Skin of body (tissue), 2 donors: Measurements from ENCODE around the gene SLC37A1. TPM values are rescaled to one million over a fixed set of nuclear protein-coding genes. Genes with fewer than 3 reads are reported as not detected.

Source experiments
- DNase-seq: peaks from one replicate; lab custom pipeline; 2025; lab: John Stamatoyannopoulos, UW
- total RNA-seq: library from RNA; depleted of rRNA; stranded (reverse); fragments of >200 nt; gene quantifications from one replicate; pipeline ENCODE4 v1.2.3, GENCODE V29; 2014

SLC37A1 gene
- total RNA-seq, 1 donor from 2014 or later = 3.9 TPM

DNA sequence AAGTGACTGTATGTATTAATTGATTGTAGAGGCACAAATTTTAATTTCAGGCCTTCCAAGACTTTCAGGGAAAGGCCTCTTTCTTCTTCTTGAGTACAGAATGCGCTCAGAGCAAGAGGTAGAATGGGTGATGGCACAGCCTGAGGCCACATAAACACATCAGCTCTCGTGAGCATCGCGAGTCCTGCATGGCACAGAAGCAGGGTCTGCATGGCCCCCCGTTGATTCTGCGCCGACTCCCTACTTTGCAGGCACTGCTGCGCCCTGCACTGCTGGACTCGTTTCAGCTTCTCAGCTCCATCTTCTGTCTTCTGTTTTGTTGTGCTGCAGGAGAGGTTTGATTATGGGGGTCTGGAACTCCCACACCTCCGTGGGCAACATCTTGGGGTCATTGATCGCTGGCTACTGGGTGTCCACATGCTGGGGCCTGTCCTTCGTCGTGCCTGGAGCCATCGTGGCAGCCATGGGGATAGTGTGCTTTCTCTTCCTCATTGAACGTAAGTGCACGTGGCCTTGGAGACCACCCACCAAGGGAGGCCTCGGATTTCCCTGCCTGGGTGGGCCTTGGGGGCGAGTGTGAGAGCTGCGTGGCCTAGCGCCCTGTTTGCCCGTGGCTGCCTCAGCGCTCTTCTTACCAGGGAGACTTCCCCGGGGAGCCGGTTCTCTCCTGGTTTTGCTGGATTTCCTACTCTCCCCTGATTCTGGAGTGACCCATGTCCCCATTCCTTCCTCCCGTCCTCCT, 29.6 kb downstream of the SLC37A1 start:
- no peak for DNase-seq

DNA sequence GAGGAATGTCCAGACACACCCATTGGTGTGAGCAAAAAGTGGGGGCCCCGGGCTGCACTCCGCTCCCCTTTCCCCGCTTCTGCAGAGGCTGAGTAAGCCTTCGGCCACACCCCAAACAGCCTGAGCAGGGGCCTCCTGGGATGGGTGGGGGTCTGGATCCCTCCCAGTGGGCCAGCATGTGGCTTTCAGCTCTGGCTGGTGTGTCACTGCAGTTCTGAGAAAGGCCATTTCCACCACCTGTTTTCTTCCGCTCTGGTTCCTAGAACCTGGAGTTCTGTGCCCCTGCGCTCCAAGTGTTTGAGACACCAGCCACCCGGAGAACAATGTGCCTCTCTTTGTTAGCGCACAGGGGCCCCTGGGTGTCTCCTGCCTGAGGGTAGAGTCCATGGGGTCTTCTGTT, 30.9 kb downstream of the SLC37A1 start:
- DNase-seq = no peak

DNA sequence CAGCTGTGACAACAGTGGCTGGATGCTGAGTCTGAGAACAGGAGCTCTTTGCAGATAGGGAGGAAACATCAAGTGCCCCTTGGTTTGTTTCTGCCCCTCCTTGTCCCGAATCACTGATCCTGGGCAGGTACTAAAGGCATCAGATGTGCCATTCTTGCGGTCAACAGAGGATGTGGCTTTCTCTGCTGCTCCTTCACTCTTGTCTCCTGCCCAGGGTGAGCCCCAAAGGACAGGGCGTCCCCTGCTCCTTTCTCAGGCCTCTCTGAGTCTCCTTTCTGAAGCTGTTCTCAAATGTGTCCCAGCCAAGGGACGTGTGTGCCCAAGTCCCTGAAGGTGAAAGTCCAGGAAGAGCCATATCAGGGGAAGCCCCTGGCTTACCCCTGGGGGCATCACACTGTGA, 31.7 kb downstream of the SLC37A1 start:
- DNase-seq = no peak

DNA sequence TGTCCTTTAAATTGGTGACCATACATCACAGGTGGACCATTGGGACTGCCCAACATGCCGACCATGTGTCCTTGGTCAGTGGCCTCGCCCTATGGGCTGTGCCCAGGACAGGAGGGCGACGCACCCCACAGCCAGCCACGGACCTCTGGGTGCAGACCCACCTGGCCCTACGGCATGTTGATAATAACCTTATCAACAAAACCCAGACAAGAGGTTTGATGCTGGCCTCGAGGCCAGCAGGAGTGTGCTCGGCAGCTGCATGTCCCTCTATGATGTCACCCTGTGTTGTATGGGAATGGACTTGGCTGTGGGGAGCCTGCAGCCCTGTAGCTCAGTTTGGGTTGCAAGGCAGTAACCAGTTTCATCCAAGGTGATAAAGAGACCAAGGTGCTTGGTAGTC, 32.1 kb downstream of the SLC37A1 start:
- no peak for DNase-seq

DNA sequence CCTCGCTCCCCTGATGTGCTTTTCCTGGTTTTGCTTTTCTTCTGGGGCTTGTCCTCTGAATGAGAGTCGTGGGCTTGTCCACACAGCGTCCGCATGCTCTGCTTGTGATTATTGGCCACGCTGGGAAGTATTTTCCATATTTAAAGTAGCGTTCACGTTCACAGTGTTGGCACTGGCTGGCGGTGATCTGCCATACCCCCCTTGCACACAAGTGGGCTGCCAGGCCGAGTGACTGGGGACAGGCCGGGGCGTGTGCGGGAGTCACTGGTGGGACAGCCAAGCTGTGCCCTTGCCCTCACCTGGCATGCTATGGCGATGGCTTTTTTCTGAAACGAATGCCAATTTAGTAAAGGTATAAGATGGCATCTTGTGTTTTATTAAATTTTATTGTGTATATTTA, 32.8 kb downstream of the SLC37A1 start:
- DNase-seq = no peak

DNA sequence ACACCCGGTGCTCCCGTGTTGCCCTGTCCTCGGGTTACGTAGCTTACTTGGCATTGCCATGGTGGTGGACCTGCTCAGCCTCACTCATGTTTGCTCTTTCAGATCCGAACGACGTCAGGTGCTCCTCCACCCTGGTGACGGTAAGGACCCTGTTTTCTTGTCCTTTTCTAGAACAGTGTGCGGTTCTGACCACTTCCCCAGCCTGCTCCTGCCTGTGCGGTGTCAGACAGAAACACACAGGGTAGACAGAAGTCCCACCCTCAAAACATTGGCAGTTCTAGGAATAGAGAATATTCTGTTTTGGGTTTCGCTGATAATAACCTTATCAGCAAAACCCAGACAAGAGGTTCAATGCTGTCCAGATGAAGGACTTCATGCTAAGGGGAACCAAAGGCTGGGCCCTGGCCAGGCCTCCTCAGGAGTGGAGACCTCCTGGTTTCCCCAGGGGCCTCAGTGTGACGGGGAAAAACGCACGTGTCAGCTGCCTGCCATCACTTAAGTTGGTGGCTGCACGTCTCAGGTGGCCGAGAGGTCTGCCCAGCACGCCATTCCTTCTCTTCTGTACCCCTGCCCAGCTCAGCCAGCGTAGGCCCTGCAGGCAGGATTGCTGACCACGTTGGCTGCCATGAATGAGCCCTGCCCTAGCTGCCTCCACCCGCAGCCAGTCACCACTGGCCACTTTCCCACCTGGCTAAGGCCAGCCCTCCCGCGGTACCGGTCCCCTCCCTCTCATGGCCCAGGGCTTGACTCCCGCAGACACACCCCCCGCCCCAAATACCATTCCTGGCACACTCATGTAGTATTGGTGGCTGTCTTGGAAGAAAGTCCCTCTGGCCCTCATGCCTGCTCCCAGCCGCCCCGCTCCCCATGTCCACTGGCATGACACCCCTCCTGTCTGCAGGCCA, 33.6 kb downstream of the SLC37A1 start:
- DNase-seq = no peak

GRCh38 chr21:42547906-42548365, 34.3 kb downstream of the SLC37A1 start:
- no peak for DNase-seq

DNA sequence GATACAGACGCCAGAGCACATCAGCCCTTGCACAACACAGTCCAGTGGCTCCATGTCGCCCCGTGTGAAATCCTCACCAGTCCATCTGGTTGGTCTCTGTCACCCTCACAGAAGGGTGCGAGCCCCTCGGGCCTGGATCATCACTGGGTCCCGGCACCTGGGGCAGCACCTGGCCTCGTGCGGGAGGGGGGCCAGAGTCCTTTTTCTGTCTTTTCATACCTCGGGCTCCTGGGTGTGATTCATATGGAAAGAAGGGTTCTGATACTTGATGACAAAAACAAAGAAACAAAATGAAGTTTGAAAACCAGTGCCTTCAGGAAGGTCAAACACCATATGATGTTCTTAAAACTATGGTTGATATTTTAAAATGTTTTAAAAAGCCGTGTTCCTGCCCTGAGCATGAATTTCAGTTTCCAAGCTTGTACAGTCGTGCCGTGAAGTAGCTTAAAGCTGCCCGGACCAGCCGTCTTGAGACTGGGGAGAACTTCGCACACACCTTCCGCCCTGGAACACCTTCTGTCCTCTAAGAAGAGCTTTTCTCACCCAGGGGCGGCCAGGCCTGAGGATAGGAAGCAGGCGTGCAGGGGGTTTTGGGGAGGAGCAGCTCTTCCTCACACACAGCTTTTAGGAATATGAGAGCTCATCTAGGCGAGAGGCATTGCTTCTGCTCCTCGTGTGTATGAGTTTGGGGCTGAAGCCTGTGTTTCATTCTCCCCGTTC, 35.2 kb downstream of the SLC37A1 start:
- no peak for DNase-seq

GRCh38 chr21:42550817-42551216, 37.2 kb downstream of the SLC37A1 start:
- DNase-seq = no peak

GRCh38 chr21:42552407-42553336, 39.0 kb downstream of the SLC37A1 start:
- DNase-seq = no peak

DNA sequence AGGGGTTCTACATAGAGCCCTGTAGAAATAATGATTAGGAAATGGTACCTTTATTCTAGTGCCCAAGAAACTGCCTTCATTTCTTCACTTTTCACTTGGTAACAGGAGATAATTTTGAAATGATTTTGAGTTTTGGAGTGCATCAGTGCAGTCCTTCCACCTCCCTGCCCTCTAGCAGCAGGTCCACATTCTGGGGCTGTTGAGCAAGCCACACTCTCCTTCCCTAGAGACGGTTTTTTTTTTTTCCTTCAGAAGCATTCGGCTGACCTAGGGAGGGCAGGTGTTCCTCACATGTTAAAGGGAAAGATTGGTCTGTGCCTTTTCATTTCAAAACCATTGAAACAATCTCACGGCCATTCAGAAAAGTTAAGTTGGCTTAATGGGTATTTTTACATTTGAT, 39.8 kb downstream of the SLC37A1 start:
- DNase-seq = no peak

DNA sequence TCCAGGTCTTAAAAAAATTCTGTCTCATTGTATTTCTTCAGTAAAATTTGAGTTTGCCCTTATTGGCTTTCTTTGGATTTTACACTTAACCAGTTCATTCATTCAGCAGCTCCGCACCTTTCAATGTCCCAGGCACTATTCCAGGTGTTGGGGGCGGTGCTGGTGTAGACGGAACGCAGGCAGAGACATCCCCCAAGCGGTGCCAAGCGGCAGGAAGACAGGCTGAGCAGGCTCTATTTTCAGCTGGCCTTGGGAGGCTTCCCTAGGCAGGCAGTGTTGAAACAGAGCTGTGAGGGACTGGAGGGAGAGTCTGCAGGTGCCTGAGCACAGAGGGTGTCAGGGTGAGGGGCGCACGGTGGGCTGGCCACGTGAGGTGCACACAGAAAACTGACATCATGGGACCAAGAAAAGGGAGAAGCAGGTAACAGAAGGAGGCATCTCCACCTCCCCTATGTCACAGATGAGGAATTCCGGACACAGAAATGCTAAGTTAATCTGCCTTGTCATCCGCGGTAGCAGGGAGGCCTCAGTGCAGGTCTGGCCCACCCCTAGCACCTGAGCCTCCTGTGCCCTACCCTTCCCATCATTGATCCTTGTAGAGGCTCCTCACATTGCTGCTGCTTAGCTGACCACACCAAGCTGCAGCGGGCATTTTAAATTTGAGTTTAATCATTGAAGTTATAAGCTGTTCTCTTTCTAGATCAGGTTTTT, 40.8 kb downstream of the SLC37A1 start:
- no peak for DNase-seq

DNA sequence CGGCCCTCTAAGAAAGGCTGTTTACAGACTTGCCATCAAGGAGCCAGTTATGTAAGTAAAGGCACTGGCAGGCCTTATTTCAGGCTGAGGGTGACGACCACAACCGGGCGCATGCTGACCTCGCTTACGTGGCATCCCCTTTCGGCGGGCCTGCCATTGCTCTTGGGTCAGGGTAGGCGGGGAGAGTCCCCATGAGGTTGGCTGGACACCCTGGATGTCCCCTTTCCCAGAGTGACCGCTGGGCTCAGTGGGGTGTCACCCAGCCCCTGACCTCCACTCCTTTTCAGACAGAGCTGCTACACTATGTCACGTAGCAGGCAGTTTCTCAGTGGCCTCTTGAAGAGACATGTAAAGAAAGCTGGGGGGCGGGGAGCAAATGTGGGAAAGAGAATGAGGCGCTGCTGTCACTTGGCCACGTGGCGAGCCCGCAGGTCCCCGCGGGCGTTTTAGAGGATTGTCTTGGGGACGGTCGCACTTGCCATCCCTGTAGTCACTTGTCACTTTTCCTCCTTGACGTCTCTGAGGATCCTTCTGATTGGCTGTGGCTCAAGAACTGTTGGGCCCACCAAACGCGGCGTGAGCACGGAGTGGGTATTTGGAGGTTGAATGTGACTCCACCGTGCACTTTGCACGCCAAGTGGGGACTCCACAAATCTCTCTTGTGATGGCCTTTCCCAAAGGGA, 42.2 kb downstream of the SLC37A1 start:
- no peak for DNase-seq

GRCh38 chr21:42556476-42556875, 42.8 kb downstream of the SLC37A1 start:
- DNase-seq = no peak

DNA sequence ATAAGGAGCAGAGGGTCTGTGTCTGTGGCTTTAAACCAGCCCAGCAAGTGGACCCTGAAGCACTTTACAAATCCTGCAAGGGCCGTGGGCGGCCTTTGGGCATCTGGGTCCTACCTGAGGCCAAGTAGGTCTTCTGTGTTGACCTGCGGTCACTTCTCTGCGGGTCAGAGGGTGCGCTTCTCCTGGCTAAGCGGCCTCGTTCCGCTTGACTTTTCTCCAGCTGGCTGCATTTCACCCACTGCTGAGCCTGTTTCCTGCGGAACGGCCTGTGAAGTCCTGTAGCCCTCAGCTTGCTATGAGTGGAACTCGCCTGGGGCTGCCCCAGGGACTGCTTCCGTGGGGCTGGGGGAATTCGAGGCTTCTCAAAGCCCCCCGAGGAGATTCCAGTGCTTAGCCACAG, 43.3 kb downstream of the SLC37A1 start:
- no peak for DNase-seq

DNA sequence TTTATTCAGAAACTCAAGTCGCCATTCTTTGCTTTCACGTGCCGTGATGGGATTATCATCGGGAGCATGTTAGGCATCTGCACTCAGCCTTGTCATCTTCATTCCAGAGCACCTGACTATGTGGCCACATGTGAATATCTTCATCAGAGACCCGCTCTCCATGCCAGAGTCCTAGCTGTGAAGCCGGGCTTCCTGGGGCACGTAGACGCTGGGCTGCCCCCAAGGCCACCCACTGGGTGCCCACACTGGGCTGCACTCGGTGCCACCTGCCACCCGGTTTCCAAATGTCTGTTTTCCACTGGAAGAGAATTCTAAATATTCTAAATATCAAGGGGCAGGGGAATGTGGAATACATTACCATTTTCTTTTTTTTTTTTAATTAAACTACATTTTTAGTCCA, 43.8 kb downstream of the SLC37A1 start:
- no peak for DNase-seq

DNA sequence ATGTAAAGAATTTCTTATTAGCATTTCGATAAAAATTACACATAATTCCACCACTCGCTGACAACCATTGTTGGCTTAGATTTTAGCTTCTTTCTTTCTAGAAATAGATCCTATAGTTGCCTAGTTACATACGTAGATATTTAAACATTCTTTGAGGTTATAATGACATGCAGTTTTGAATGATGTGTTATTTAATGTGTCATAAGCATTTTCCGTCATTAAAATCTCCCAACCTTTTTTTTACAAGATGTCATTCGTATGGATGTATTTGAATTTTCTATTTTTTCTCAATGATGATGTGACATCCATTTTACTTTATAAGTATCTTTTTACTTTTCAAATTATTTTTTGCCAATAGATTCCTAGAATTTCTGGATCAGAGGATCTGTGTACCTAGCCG, 44.7 kb downstream of the SLC37A1 start:
- DNase-seq = no peak

DNA sequence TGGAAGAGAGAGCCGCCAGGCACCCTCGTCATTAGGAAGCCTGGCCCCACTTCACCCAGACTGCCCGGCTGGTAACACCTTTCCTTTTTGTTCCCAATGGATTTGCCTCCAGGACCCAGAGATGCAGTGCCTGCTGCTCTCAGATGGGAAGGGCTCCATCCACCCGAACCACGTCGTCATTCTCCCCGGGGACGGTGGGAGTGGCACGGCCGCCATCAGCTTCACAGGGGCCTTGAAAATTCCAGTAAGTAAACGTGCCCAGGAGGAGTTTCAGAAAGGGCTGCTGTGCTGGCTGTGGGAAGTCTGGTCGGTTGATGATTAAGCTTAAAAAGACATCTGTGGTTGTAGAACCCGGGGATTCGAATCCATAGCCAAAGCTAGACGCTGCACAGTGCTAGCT, 45.2 kb downstream of the SLC37A1 start:
- DNase-seq = no peak

DNA sequence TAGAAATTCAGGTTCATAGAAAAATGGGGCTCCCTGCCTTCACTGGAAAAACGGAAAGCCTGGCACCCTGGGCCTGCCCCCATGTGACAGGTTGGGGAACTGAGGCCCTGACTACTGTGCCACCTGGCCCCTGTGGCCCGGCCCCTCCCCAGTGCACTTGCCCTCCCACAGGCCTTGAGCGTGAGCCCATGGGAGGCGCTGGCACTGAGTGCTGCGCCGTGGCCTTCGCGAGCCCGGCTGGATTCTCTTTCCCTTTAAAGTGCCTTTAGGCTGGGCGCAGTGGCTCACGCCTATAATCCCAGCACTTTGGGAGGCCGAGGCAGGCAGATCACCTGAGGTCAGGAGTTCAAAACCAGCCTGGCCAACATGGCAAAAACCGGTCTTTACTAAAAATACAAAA, 45.7 kb downstream of the SLC37A1 start:
- no peak for DNase-seq
